ENCODE data around the gene MAPKAPK3. TPM values are rescaled to one million over a fixed set of nuclear protein-coding genes. Genes with fewer than 3 reads are reported as not detected.

Gene MAPKAPK3
- total RNA-seq, 4 donors from 2014 or later: 17.2 to 53.7 (median 18.0) TPM

GRCh38 chr3:50650018-50650417 lies 33.1 kb downstream of the MAPKAPK3 start:
- H3K27me3 ChIP-seq: no peaks in the 10 kb centered on the region
- TF ChIP-seq EP300 (IDR thresholded peaks at IDR 0.05): no peak
- H3K4me3 ChIP-seq: no peak overlapping the region
- no peaks in the 10 kb centered on the region for H3K9me3 ChIP-seq
- 80 to 94% methylated on average over 1 of the region's 1 CpG for WGBS, 2 donors
- H3K27ac ChIP-seq: peak overlapping the region in 1 of 4 donors; percentile 2
- no peaks in the 10 kb centered on the region for H3K4me1 ChIP-seq
- no peak for DNase-seq (ENCODE audit: low spot score in 2 of 2)
- H3K36me3 ChIP-seq: peaks cover 0 to 48% (median 0%) of the 10 kb centered on the region in 3 donors

- no peak for DNase-seq (ENCODE audit: low spot score in 2 of 2)
- Histone ChIP-seq H3K27me3 (no peaks in the 10 kb centered on the region), H3K4me3 (no peak overlapping the region), H3K36me3 (peaks cover 0 to 33% (median 0%) of the 10 kb centered on the region in 3 donors), H3K9me3 (no peaks in the 10 kb centered on the region), H3K27ac (no peak overlapping the region), H3K4me1 (no peaks in the 10 kb centered on the region)
- no peak for TF ChIP-seq POLR2A (IDR thresholded peaks at IDR 0.05)
- no peak for TF ChIP-seq EP300 (IDR thresholded peaks at IDR 0.05)
- no peak for TF ChIP-seq CTCF (IDR thresholded peaks at IDR 0.05)
- 77 to 82% methylated on average over 8 of the region's 8 CpGs for WGBS, 2 donors
Observed at GRCh38 chr3:50651445-50651844, 34.5 kb downstream of the MAPKAPK3 start.

GRCh38 chr3:50651920-50652529 lies 35.1 kb downstream of the MAPKAPK3 start:
- no peak overlapping the region for H3K27ac ChIP-seq
- H3K27me3 ChIP-seq: no peaks in the 10 kb centered on the region
- 61 to 62% methylated on average over 6 to 7 of the region's 7 CpGs for WGBS, 2 donors
- no peak for TF ChIP-seq CTCF (IDR thresholded peaks at IDR 0.05)
- no peak for TF ChIP-seq POLR2A (IDR thresholded peaks at IDR 0.05)
- TF ChIP-seq EP300 (IDR thresholded peaks at IDR 0.05): no peak
- no peaks in the 10 kb centered on the region for H3K4me1 ChIP-seq
- DNase-seq (ENCODE audit: low spot score in 2 of 2): no peak
- H3K9me3 ChIP-seq: no peaks in the 10 kb centered on the region
- H3K4me3 ChIP-seq: no peak overlapping the region
- H3K36me3 ChIP-seq: peaks cover 0 to 28% (median 0%) of the 10 kb centered on the region in 3 donors

- 60 to 70% methylated on average over 1 to 2 of the region's 2 CpGs for WGBS, 2 donors
- Histone ChIP-seq H3K9me3 (no peaks in the 10 kb centered on the region), H3K4me1 (no peaks in the 10 kb centered on the region), H3K27ac (no peak overlapping the region), H3K4me3 (no peak overlapping the region), H3K36me3 (peaks cover 0 to 21% (median 0%) of the 10 kb centered on the region in 3 donors), H3K27me3 (no peaks in the 10 kb centered on the region)
- TF ChIP-seq EP300 (IDR thresholded peaks at IDR 0.05) (no peak), CTCF (IDR thresholded peaks at IDR 0.05) (peak in 2 of 5 experiments; percentile 22 to 33), POLR2A (IDR thresholded peaks at IDR 0.05) (no peak)
- no peak for DNase-seq (ENCODE audit: low spot score in 2 of 2)
Observed at GRCh38 chr3:50652709-50653108, 35.8 kb downstream of the MAPKAPK3 start.

- WGBS, 2 donors: 66 to 68% methylated on average over 3 of the region's 3 CpGs
- no peak for TF ChIP-seq EP300 (IDR thresholded peaks at IDR 0.05)
- no peak for TF ChIP-seq CTCF (IDR thresholded peaks at IDR 0.05)
- TF ChIP-seq POLR2A (IDR thresholded peaks at IDR 0.05): no peak
- no peak overlapping the region for H3K4me3 ChIP-seq
- DNase-seq (ENCODE audit: low spot score in 2 of 2): no peak
- H3K9me3 ChIP-seq: no peaks in the 10 kb centered on the region
- no peaks in the 10 kb centered on the region for H3K4me1 ChIP-seq
- H3K27ac ChIP-seq: no peak overlapping the region
- H3K36me3 ChIP-seq: peaks cover 0 to 7% (median 0%) of the 10 kb centered on the region in 3 donors
- no peaks in the 10 kb centered on the region for H3K27me3 ChIP-seq
Observed at GRCh38 chr3:50653937-50654595, 37.1 kb downstream of the MAPKAPK3 start.
